HEK293 (cell line): ENCODE measurements around the gene BTBD9.

Experiments used
- CTCF ChIA-PET: fragments of 350-600 bp; formaldehyde crosslinking; extraction: SDS; loops from one replicate; lab custom pipeline; 2021; ENCODE audit warnings: antibody characterized with exemption; lab: Yijun Ruan, JAX
- POLR2A ChIA-PET: fragments of 300-600 bp; formaldehyde crosslinking; extraction: SDS; loops from one replicate; lab custom pipeline; 2020; ENCODE audit warnings: antibody characterized with exemption, inconsistent platforms; lab: Yijun Ruan, JAX
- H3K27ac ChIP-seq: fragments of 200-500 bp; sonication (Bioruptor generic); 2 replicates; pipeline ENCODE4 v1.5.1; 2014; ENCODE audit warnings: low read depth, low read length, control low read depth, inconsistent platforms; ENCODE audit errors: extremely low read depth
- H3K36me3 ChIP-seq, 2 experiments: fragments of 200-500 bp in 1 of 2; sonication (Bioruptor generic) in 1 of 2; 1 replicate in 1 of 2; 2 replicates in 1 of 2; pipeline ENCODE4 v1.5.1; 2014 to 2017; ENCODE audit warnings: inconsistent platforms in 2 of 2, low read length in 2 of 2; ENCODE audit not compliant: control insufficient read depth in 2 of 2, insufficient read depth in 1 of 2
- H3K4me1 ChIP-seq: fragments of 200-500 bp; sonication (Bioruptor generic); 2 replicates; pipeline ENCODE4 v1.5.1; 2014; ENCODE audit warnings: mild to moderate bottlenecking, low read length, inconsistent platforms; ENCODE audit not compliant: control insufficient read depth, insufficient read depth
- H3K4me3 ChIP-seq: 2 replicates; pipeline ENCODE4 v1.5.1; 2011; ENCODE audit warnings: low read depth, mild to moderate bottlenecking, control low read depth, low read length, moderate library complexity
- H3K9me3 ChIP-seq: fragments of 200-500 bp; sonication (Bioruptor generic); 2 replicates; pipeline ENCODE4 v1.5.1; 2014; ENCODE audit warnings: low read depth, low read length, inconsistent platforms; ENCODE audit not compliant: control insufficient read depth, insufficient read depth
- KLF8 ChIP-seq: fragments of 450-650 bp; formaldehyde crosslinking; IDR thresholded peaks from 2 replicates; pipeline ENCODE4 v1.5.1; 2016; ENCODE audit warnings: missing biosample characterization, missing genetic modification characterization
- KLF9 ChIP-seq: fragments of 450-650 bp; formaldehyde crosslinking; IDR thresholded peaks from 2 replicates; pipeline ENCODE4 v1.5.1; 2016; ENCODE audit warnings: missing biosample characterization, missing genetic modification characterization, low read depth
- OVOL3 ChIP-seq: fragments of 450-650 bp; formaldehyde crosslinking; IDR thresholded peaks from 2 replicates; pipeline ENCODE4 v1.5.1; 2016; ENCODE audit warnings: missing biosample characterization, missing genetic modification characterization
- SP7 ChIP-seq: fragments of 450-650 bp; formaldehyde crosslinking; IDR thresholded peaks from 2 replicates; pipeline ENCODE4 v1.5.1; 2016; ENCODE audit warnings: missing biosample characterization, missing genetic modification characterization
- ZFP41 ChIP-seq: fragments of 450-650 bp; formaldehyde crosslinking; IDR thresholded peaks from 2 replicates; pipeline ENCODE4 v1.5.1; 2016; ENCODE audit warnings: missing biosample characterization, missing genetic modification characterization, borderline replicate concordance
- ZIC2 ChIP-seq: fragments of 450-650 bp; formaldehyde crosslinking; IDR thresholded peaks from 2 replicates; pipeline ENCODE4 v1.5.1; 2016; ENCODE audit warnings: missing biosample characterization, missing genetic modification characterization
- ZNF184 ChIP-seq: fragments of 450-650 bp; IDR thresholded peaks from 2 replicates; pipeline ENCODE4 v1.5.1; 2018; ENCODE audit warnings: missing biosample characterization, mild to moderate bottlenecking, missing genetic modification characterization
- ZNF19 ChIP-seq: fragments of 450-650 bp; formaldehyde crosslinking; IDR thresholded peaks from 2 replicates; pipeline ENCODE4; 2016; ENCODE audit warnings: missing biosample characterization, missing genetic modification characterization, low read depth
- ZNF292 ChIP-seq: fragments of 450-650 bp; formaldehyde crosslinking; IDR thresholded peaks from 2 replicates; pipeline ENCODE4 v1.5.1; 2016; ENCODE audit warnings: low read depth, missing biosample characterization, missing genetic modification characterization, borderline replicate concordance
- ZNF335 ChIP-seq: fragments of 450-650 bp; formaldehyde crosslinking; conservative IDR thresholded peaks from 2 replicates; pipeline ENCODE4 v1.5.1; 2016; ENCODE audit warnings: missing biosample characterization, missing genetic modification characterization
- ZNF391 ChIP-seq: fragments of 450-650 bp; formaldehyde crosslinking; IDR thresholded peaks from 2 replicates; pipeline ENCODE4 v1.5.1; 2016; ENCODE audit warnings: low read depth, missing biosample characterization, missing genetic modification characterization, borderline replicate concordance
- ZNF621 ChIP-seq: fragments of 450-650 bp; formaldehyde crosslinking; IDR thresholded peaks from 2 replicates; pipeline ENCODE4 v1.5.1; 2017; ENCODE audit warnings: missing biosample characterization, missing genetic modification characterization
- ZNF664 ChIP-seq: fragments of 450-650 bp; formaldehyde crosslinking; IDR thresholded peaks from 2 replicates; pipeline ENCODE4 v1.5.1; 2016; ENCODE audit warnings: missing biosample characterization, missing genetic modification characterization
- ZSCAN16 ChIP-seq: fragments of 450-650 bp; formaldehyde crosslinking; IDR thresholded peaks from 2 replicates; pipeline ENCODE4 v1.5.1; 2016; ENCODE audit warnings: missing biosample characterization, missing genetic modification characterization
- TF ChIP-seq, protein P1 (sequence below): fragments of 450-650 bp; IDR thresholded peaks from 2 replicates; pipeline ENCODE4 v1.5.1; 2018; ENCODE audit warnings: missing biosample characterization, missing genetic modification characterization
- TF ChIP-seq, protein P2 (sequence below): fragments of 450-650 bp; formaldehyde crosslinking; IDR thresholded peaks from 2 replicates; pipeline ENCODE4 v1.5.1; 2017; ENCODE audit warnings: missing biosample characterization, missing genetic modification characterization
- TF ChIP-seq, protein P3 (sequence below): fragments of 450-650 bp; formaldehyde crosslinking; IDR thresholded peaks from 2 replicates; pipeline ENCODE4 v1.5.1; 2017; ENCODE audit warnings: missing biosample characterization, missing genetic modification characterization
- TF ChIP-seq, protein P4 (sequence below): fragments of 450-650 bp; formaldehyde crosslinking; IDR thresholded peaks from 2 replicates; pipeline ENCODE4 v1.5.1; 2016; ENCODE audit warnings: missing biosample characterization, missing genetic modification characterization
- TF ChIP-seq, protein P5 (sequence below): fragments of 450-650 bp; formaldehyde crosslinking; IDR thresholded peaks from 2 replicates; pipeline ENCODE4 v1.5.1; 2016; ENCODE audit warnings: missing biosample characterization, missing genetic modification characterization
- TF ChIP-seq, protein P6 (sequence below): fragments of 450-650 bp; formaldehyde crosslinking; conservative IDR thresholded peaks from 2 replicates; pipeline ENCODE4 v1.5.1; 2016; ENCODE audit warnings: low read depth, missing biosample characterization, missing genetic modification characterization

BTBD9 gene

DNA sequence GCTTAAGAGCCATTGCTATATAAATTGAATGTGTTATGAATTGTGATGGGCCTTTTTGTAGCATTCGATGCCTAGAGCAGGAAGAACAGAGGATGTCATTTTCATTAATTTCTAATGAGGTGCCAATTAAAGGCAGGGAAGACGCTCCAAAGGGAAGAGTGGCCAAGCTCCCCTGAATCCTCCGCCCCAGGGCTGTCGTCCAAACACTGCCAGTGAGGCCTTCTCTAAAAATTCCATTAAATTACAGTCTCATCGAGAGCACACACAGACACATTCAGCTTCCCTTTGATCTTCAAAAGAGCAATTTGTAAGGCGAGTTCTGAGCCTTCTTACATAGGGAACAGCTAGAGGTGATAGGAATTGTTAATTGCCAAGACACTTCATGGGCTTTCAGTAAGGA lies 520.2 kb downstream of the BTBD9 start:
- POLR2A ChIA-PET: interaction anchor here (0.7 kb wide), 1 partner anchor 1368 kb away, joined by 3 read pairs; no protein-coding TSS in a partner anchor
- CTCF ChIA-PET: no interaction called here
- no peak for TF ChIP-seq KLF9 (tag by site-specific recombination)
- no peak for TF ChIP-seq ZFP41 (tag by site-specific recombination)
- TF ChIP-seq ZNF664: no peak
- TF ChIP-seq ZSCAN16 (tag by site-specific recombination): no peak
- no peak for TF ChIP-seq ZIC2 (tag by site-specific recombination)
- TF ChIP-seq ZNF391: no peak
- TF ChIP-seq, protein P1, sequence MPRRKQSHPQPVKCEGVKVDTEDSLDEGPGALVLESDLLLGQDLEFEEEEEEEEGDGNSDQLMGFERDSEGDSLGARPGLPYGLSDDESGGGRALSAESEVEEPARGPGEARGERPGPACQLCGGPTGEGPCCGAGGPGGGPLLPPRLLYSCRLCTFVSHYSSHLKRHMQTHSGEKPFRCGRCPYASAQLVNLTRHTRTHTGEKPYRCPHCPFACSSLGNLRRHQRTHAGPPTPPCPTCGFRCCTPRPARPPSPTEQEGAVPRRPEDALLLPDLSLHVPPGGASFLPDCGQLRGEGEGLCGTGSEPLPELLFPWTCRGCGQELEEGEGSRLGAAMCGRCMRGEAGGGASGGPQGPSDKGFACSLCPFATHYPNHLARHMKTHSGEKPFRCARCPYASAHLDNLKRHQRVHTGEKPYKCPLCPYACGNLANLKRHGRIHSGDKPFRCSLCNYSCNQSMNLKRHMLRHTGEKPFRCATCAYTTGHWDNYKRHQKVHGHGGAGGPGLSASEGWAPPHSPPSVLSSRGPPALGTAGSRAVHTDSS (tag by site-specific recombination): no peak
- no peak for TF ChIP-seq ZNF19 (tag by site-specific recombination)
- no peak for TF ChIP-seq ZNF184
- TF ChIP-seq, protein P2, sequence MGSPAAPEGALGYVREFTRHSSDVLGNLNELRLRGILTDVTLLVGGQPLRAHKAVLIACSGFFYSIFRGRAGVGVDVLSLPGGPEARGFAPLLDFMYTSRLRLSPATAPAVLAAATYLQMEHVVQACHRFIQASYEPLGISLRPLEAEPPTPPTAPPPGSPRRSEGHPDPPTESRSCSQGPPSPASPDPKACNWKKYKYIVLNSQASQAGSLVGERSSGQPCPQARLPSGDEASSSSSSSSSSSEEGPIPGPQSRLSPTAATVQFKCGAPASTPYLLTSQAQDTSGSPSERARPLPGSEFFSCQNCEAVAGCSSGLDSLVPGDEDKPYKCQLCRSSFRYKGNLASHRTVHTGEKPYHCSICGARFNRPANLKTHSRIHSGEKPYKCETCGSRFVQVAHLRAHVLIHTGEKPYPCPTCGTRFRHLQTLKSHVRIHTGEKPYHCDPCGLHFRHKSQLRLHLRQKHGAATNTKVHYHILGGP: no peak
- TF ChIP-seq, protein P3, sequence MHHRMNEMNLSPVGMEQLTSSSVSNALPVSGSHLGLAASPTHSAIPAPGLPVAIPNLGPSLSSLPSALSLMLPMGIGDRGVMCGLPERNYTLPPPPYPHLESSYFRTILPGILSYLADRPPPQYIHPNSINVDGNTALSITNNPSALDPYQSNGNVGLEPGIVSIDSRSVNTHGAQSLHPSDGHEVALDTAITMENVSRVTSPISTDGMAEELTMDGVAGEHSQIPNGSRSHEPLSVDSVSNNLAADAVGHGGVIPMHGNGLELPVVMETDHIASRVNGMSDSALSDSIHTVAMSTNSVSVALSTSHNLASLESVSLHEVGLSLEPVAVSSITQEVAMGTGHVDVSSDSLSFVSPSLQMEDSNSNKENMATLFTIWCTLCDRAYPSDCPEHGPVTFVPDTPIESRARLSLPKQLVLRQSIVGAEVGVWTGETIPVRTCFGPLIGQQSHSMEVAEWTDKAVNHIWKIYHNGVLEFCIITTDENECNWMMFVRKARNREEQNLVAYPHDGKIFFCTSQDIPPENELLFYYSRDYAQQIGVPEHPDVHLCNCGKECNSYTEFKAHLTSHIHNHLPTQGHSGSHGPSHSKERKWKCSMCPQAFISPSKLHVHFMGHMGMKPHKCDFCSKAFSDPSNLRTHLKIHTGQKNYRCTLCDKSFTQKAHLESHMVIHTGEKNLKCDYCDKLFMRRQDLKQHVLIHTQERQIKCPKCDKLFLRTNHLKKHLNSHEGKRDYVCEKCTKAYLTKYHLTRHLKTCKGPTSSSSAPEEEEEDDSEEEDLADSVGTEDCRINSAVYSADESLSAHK (tag by site-specific recombination): no peak
- no peak for TF ChIP-seq SP7
- TF ChIP-seq, protein P4, sequence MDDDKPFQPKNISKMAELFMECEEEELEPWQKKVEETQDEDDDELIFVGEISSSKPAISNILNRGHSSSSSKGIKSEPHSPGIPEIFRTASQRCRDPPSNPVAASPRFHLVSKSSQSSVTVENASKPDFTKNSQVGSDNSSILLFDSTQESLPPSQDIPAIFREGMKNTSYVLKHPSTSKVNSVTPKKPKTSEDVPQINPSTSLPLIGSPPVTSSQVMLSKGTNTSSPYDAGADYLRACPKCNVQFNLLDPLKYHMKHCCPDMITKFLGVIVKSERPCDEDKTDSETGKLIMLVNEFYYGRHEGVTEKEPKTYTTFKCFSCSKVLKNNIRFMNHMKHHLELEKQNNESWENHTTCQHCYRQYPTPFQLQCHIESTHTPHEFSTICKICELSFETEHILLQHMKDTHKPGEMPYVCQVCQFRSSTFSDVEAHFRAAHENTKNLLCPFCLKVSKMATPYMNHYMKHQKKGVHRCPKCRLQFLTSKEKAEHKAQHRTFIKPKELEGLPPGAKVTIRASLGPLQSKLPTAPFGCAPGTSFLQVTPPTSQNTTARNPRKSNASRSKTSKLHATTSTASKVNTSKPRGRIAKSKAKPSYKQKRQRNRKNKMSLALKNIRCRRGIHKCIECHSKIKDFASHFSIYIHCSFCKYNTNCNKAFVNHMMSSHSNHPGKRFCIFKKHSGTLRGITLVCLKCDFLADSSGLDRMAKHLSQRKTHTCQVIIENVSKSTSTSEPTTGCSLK (tag by site-specific recombination): no peak
- no peak for TF ChIP-seq ZNF621 (tag by site-specific recombination)
- no peak for TF ChIP-seq ZNF292 (tag by site-specific recombination)
- TF ChIP-seq ZNF335 (tag by site-specific recombination): no peak
- no peak overlapping the region for H3K4me3 ChIP-seq
- no peak overlapping the region for H3K27ac ChIP-seq
- peaks cover 0 to 25% of the 10 kb centered on the region in 2 experiments; a peak in 1 of 3 replicates for H3K36me3 ChIP-seq
- no peaks in the 10 kb centered on the region for H3K9me3 ChIP-seq
- no peaks in the 10 kb centered on the region for H3K4me1 ChIP-seq

DNA sequence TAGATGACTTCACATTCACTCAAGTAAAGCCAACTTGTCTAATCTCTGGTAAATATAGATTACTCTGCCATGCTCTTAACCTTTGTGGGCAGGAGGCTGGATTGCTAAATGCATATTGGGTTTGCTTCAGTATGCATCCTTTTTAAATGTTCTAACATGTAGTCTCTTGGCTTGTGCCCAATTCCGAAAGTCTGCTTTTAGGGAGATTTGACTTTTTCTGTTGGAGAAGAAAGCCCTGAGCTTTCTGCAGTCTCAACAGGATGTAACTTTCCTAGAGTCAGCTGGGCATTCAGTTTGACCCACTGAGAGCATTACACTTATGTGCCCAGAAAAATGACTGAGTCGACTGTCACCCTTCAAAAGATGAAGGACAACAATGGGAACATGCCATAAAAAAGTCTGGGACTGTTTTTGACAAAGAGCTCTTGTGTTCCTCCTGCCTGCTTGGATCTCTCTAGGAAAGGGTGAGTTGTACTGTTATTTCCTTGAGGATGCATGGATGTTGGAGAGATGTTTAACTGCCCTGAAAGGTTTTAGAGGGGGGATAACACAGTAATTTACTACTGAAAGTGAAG lies 520.9 kb downstream of the BTBD9 start:
- peaks cover 0 to 25% of the 10 kb centered on the region in 2 experiments; a peak in 1 of 3 replicates for H3K36me3 ChIP-seq
- no peaks in the 10 kb centered on the region for H3K9me3 ChIP-seq
- ChIA-PET CTCF (interaction anchor here (0.8 kb wide), 1 partner anchor 11 kb away, joined by 6 read pairs; no protein-coding TSS in a partner anchor), POLR2A (no interaction called here)
- H3K4me3 ChIP-seq: no peak overlapping the region
- no peak overlapping the region for H3K27ac ChIP-seq
- no peaks in the 10 kb centered on the region; the same call in 1 of the 2 replicates for H3K4me1 ChIP-seq
- TF ChIP-seq KLF8 (tag by site-specific recombination) (no peak), OVOL3 (no peak)
- TF ChIP-seq, protein P5, sequence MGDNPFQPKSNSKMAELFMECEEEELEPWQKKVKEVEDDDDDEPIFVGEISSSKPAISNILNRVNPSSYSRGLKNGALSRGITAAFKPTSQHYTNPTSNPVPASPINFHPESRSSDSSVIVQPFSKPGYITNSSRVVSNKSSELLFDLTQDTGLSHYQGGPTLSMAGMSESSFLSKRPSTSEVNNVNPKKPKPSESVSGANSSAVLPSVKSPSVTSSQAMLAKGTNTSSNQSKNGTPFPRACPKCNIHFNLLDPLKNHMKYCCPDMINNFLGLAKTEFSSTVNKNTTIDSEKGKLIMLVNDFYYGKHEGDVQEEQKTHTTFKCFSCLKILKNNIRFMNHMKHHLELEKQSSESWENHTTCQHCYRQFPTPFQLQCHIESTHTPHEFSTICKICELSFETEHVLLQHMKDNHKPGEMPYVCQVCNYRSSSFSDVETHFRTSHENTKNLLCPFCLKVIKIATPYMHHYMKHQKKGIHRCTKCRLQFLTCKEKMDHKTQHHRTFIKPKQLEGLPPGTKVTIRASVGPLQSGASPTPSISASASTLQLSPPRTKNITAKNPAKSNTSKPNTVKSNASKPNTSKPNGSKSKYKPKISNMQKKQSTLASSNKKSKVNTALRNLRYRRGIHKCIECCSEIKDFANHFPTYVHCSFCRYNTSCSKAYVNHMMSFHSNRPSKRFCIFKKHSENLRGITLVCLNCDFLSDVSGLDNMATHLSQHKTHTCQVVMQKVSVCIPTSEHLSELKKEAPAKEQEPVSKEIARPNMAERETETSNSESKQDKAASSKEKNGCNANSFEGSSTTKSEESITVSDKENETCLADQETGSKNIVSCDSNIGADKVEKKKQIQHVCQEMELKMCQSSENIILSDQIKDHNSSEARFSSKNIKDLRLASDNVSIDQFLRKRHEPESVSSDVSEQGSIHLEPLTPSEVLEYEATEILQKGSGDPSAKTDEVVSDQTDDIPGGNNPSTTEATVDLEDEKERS: no peak
- TF ChIP-seq, protein P6, sequence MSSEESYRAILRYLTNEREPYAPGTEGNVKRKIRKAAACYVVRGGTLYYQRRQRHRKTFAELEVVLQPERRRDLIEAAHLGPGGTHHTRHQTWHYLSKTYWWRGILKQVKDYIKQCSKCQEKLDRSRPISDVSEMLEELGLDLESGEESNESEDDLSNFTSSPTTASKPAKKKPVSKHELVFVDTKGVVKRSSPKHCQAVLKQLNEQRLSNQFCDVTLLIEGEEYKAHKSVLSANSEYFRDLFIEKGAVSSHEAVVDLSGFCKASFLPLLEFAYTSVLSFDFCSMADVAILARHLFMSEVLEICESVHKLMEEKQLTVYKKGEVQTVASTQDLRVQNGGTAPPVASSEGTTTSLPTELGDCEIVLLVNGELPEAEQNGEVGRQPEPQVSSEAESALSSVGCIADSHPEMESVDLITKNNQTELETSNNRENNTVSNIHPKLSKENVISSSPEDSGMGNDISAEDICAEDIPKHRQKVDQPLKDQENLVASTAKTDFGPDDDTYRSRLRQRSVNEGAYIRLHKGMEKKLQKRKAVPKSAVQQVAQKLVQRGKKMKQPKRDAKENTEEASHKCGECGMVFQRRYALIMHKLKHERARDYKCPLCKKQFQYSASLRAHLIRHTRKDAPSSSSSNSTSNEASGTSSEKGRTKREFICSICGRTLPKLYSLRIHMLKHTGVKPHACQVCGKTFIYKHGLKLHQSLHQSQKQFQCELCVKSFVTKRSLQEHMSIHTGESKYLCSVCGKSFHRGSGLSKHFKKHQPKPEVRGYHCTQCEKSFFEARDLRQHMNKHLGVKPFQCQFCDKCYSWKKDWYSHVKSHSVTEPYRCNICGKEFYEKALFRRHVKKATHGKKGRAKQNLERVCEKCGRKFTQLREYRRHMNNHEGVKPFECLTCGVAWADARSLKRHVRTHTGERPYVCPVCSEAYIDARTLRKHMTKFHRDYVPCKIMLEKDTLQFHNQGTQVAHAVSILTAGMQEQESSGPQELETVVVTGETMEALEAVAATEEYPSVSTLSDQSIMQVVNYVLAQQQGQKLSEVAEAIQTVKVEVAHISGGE (tag by site-specific recombination): no peak
